Measurements from ENCODE around the gene GPHN. TPM values are rescaled to one million over a fixed set of nuclear protein-coding genes. Genes with fewer than 3 reads are reported as not detected.

Gene GPHN
- total and polyA plus RNA-seq, 2 of the 8 experiments (the other 6 are each of a cell fraction or from before 2014, with no cell fraction given), result 6.0 to 16.0 TPM

DNA sequence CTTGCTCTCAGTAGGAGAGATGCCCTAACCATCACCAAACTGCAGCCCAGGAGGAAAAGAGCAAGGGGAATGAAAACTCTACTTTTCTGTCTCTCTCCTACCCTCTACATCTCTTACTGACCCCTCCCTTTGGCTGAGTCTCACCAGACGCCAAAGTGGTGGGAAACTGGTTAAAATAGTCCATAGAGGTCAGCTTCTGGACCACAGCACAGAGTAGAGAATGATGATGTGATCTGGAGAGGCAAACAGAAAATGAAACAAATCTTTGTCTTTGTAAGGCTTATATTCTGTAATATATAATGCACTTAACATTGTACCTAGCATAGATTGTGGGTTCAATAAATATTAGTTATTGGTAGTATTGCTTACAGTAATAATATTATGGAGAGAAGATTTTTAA is 600.3 kb downstream of the GPHN start:
- Histone ChIP-seq H4K91ac (replicated peaks; ENCODE audit: insufficient read length, low read length) (no peak overlapping the region), H3K4me1 (replicated peaks in 1 of 4; ENCODE audit: control insufficient read depth in 3 of 4, insufficient read depth in 4 of 4, low read length in 3 of 4) (no peaks in the 10 kb centered on the region), H2BK20ac (ENCODE audit: low read length) (no peak overlapping the region), H3K27ac (ENCODE audit: low read depth, low read length) (no peak overlapping the region), H3K56ac (replicated peaks; ENCODE audit: insufficient read length, low read depth, low read length) (no peak overlapping the region), H3K23me2 (ENCODE audit: low read depth, low read length) (no peaks in the 10 kb centered on the region), H3K9me3 (ENCODE audit: insufficient read depth in 2 of 2, low read depth in 1 of 2, low read length in 1 of 2) (no peaks in the 10 kb centered on the region), H3K27me3 (replicated peaks in 1 of 4; ENCODE audit: control insufficient read depth in 3 of 4, extremely low read depth in 1 of 4, insufficient read depth in 3 of 4, low read length in 3 of 4) (no peaks in the 10 kb centered on the region), H3K79me1 (ENCODE audit: low read depth, low read length) (no peaks in the 10 kb centered on the region), H3K4me2 (ENCODE audit: insufficient read depth in 1 of 2, low read depth in 2 of 2, low read length in 2 of 2) (no peak overlapping the region), H3K23ac (ENCODE audit: insufficient read length) (no peak overlapping the region), H3K36me3 (ENCODE audit: control insufficient read depth in 2 of 4, insufficient read depth in 4 of 4, low read length in 3 of 4) (no peaks in the 10 kb centered on the region), H3K4ac (replicated peaks; ENCODE audit: insufficient read length, low read depth, low read length) (no peak overlapping the region), H2AK5ac (ENCODE audit: low read depth, low read length) (no peak overlapping the region), H4K8ac (ENCODE audit: extremely low read depth, insufficient read depth, low read length) (no peak overlapping the region), H2BK15ac (ENCODE audit: low read length) (no peak overlapping the region), H2BK12ac (ENCODE audit: low read depth, low read length) (no peak overlapping the region), H3K9ac (replicated peaks in 1 of 4; ENCODE audit: extremely low read depth in 1 of 4, low read depth in 3 of 4, low read length in 3 of 4) (no peak overlapping the region), H2BK120ac (replicated peaks; ENCODE audit: low read depth, low read length) (no peak overlapping the region), H2AFZ (ENCODE audit: low read length) (no peak overlapping the region), H3K79me2 (ENCODE audit: control insufficient read depth in 1 of 2, insufficient read depth in 2 of 2, low read length in 2 of 2) (no peaks in the 10 kb centered on the region), H4K5ac (ENCODE audit: insufficient read length, low read depth, low read length) (no peak overlapping the region), H2BK5ac (ENCODE audit: low read depth, low read length) (no peak overlapping the region), H3K18ac (ENCODE audit: extremely low read depth, low read length) (no peak overlapping the region), H3K4me3 (ENCODE audit: extremely low read depth in 1 of 4, insufficient read depth in 2 of 4, low read depth in 3 of 4, low read length in 4 of 4) (no peak overlapping the region), H3K14ac (ENCODE audit: insufficient read length) (no peak overlapping the region), H4K20me1 (replicated peaks in 1 of 2; ENCODE audit: control insufficient read depth in 1 of 2, insufficient read depth in 2 of 2, low read length in 2 of 2) (no peaks in the 10 kb centered on the region)
- TF ChIP-seq GTF2F1 (IDR thresholded peaks at IDR 0.05; ENCODE audit: borderline replicate concordance, low read depth, low read length) (no peak), POLR2A (IDR thresholded peaks at IDR 0.05; ENCODE audit: control extremely low read depth in 1 of 2, low read depth in 2 of 2, low read length in 2 of 2) (no peak), KDM4A (IDR thresholded peaks at IDR 0.05; ENCODE audit: low read depth, low read length, severe bottlenecking) (no peak)
- ChIA-PET CTCF (ENCODE audit: partially characterized antibody) (interaction anchor here (0.7 to 1.1 kb wide), 2 partner anchors 10 to 173 kb away, joined by 3 read pairs; no protein-coding TSS in a partner anchor), POLR2A (ENCODE audit: partially characterized antibody) (no interaction called here)
- FAIRE-seq, result no peak
- WGBS, 2 experiments (ENCODE audit: extremely low coverage in 1 of 2, insufficient coverage in 1 of 2, insufficient read length in 1 of 2, insufficient replicate concordance in 2 of 2, low coverage in 1 of 2, low lambda C conversion rate in 2 of 2, missing lambda C conversion rate in 1 of 2), result 86% methylated on average over 1 of the region's 1 CpG; no CpG with 5 or more reads in 1 of the 2 experiments
- DNase-seq (ENCODE audit: low read depth in 1 of 2, low spot score in 2 of 2), result no peak

All from H1 (cell line).